Prostate gland (tissue), 2 donors: ENCODE results near the gene PEX16. TPM values are rescaled to one million over a fixed set of nuclear protein-coding genes. Genes with fewer than 3 reads are reported as not detected.

ENCODE experiments used
- DNase-seq: peaks from one replicate; pipeline ENCODE4 v3.0.0-alpha.2; 2019; ENCODE audit warnings: low spot score
- H3K27ac ChIP-seq, 2 donors: fragments of 200-600 bp; sonication (generic); 2 replicates each; pipeline ENCODE4 v1.5.1; 2017 to 2019
- H3K27me3 ChIP-seq: fragments of 200-600 bp; sonication (generic); replicated peaks from 2 replicates; pipeline ENCODE4 v1.5.1; 2019; ENCODE audit not compliant: insufficient read depth
- H3K36me3 ChIP-seq, 2 donors: fragments of 200-600 bp; sonication (generic); 1 replicate in 1 of 2; 2 replicates in 1 of 2; pipeline versions ENCODE4 v1.5.1 to v1.8.1; 2017 to 2019
- H3K4me1 ChIP-seq: fragments of 200-600 bp; sonication (generic); replicated peaks from 2 replicates; pipeline ENCODE4 v1.5.1; 2019
- H3K4me3 ChIP-seq, 2 donors: fragments of 200-600 bp; sonication (generic); 2 replicates each; pipeline ENCODE4 v1.5.1; 2017 to 2019
- H3K9me3 ChIP-seq: fragments of 200-600 bp; sonication (generic); 2 replicates; pipeline ENCODE4 v1.5.1; 2017
- CTCF ChIP-seq, 4 experiments: fragments of 200-600 bp in 2 of 4; fragments of 450-650 bp in 2 of 4; sonication (generic) in 2 of 4; IDR thresholded peaks; 1 replicate in 3 of 4; 2 replicates in 1 of 4; pipeline ENCODE4 v1.5.1; 2016 to 2019; ENCODE audit warnings: antibody characterized with exemption in 4 of 4, mild to moderate bottlenecking in 2 of 4, moderate library complexity in 2 of 4
- POLR2A ChIP-seq: fragments of 450-650 bp; IDR thresholded peaks from one replicate; pipeline ENCODE4 v1.6.1; 2016; ENCODE audit warnings: antibody characterized with exemption, mild to moderate bottlenecking
- POLR2AphosphoS5 ChIP-seq: sonication (generic); formaldehyde crosslinking; IDR thresholded peaks from one replicate; pipeline ENCODE4 v1.6.1; 2017; ENCODE audit warnings: antibody characterized with exemption
- WGBS: methylation state at CpG from one replicate; pipeline ENCODE4 v1.1.5; 2018; 5-methylcytosine and 5-hydroxymethylcytosine counted together
- intact Hi-C: fragments of 100-400 bp; cut with DNase I; formaldehyde crosslinking; loops from one replicate; pipeline ENCODE4 v1.14.2; 2022
- total RNA-seq, 2 donors: library from RNA; depleted of rRNA; stranded (reverse); fragments of >200 nt; gene quantifications; one replicate each; pipeline ENCODE4 v1.1.0, GENCODE V29; 2016

Gene PEX16
- total RNA-seq, 2 donors from 2014 or later: 31.8 to 35.4 TPM

DNA sequence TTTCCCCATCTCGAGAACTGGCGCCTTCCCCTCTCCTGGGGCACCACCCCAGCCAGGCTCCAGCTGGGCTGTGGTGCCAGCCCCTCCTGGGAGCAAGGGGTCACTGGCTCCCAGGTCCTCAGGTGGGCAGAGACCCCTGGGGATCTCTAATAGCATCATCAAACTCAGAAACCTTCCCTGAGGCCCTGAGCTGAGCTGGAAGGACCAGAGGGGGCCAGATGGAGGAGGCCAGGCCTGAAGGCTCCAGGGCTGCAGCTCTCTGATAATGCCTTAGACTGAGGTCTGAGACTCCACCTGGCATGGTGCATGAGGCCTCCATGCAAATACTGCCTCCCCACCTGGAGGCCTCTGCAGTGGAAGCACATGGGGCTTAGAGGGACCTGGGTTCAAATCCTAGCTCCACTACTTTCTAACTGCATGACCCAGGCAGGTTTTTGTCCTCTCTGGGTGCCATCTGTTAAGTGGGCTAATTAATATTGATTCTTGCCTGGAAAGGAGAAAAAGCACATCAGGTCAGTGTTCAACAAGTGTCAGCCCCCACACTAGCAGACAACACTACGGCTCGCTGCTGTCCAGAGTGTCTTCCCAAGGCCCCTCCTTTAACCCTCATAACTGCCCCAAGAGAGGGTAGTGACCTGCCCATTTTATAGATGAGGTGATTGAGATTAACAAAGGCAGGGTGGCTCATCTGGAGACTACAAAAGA lies 30.7 kb downstream of the PEX16 start:
- WGBS: 73% methylated on average over 4 of the region's 4 CpGs
- no peaks in the 10 kb centered on the region for H3K27me3 ChIP-seq
- no peak for TF ChIP-seq CTCF (IDR thresholded peaks at IDR 0.05)
- no peak for TF ChIP-seq POLR2AphosphoS5
- no peak for TF ChIP-seq POLR2A
- no peaks in the 10 kb centered on the region for H3K36me3 ChIP-seq
- intact Hi-C loops: no loop called here
- H3K4me3 ChIP-seq: no peak overlapping the region
- H3K27ac ChIP-seq: no peak overlapping the region
- no peak for DNase-seq
- H3K9me3 ChIP-seq: no peaks in the 10 kb centered on the region
- H3K4me1 ChIP-seq: no peaks in the 10 kb centered on the region

- H3K27me3 ChIP-seq: no peaks in the 10 kb centered on the region
- TF ChIP-seq CTCF (IDR thresholded peaks at IDR 0.05) (no peak), POLR2AphosphoS5 (no peak), POLR2A (no peak)
- H3K27ac ChIP-seq: no peak overlapping the region
Measured at GRCh38 chr11:45885921-45886721, 31.6 kb downstream of the PEX16 start.

GRCh38 chr11:45885274-45885920 lies 32.3 kb downstream of the PEX16 start, which contains the start of gene MAPK8IP1:
MAPK8IP1 (plus strand) TSS chr11:45885651; CDS start chr11:45885821, 170 bp downstream.
- Histone ChIP-seq H3K36me3 (no peaks in the 10 kb centered on the region), H3K4me3 (peak within 1 kb of the TSS; percentile 41 to 59), H3K27me3 (no peaks in the 10 kb centered on the region), H3K27ac (no peak within 1 kb of the TSS), H3K4me1 (no peaks in the 10 kb centered on the region), H3K9me3 (no peaks in the 10 kb centered on the region)
- 1% methylated on average over 46 of the region's 73 CpGs for WGBS
- intact Hi-C loops: no loop called here
- TF ChIP-seq POLR2AphosphoS5: no peak
- TF ChIP-seq POLR2A: no peak
- TF ChIP-seq CTCF (IDR thresholded peaks at IDR 0.05): no peak
- DNase-seq: peak; percentile 34

More at GRCh38 chr11:45885921-45886721, 31.6 kb downstream of the PEX16 start:
- WGBS: 13% methylated on average over 42 of the region's 43 CpGs
- H3K4me1 ChIP-seq: no peaks in the 10 kb centered on the region
- DNase-seq: no peak
- intact Hi-C loops: no loop called here
- peak overlapping the region; percentile 41 to 59 for H3K4me3 ChIP-seq
- no peaks in the 10 kb centered on the region for H3K36me3 ChIP-seq
- no peaks in the 10 kb centered on the region for H3K9me3 ChIP-seq

- H3K4me1 ChIP-seq: peaks cover 7% of the 10 kb centered on the region
- TF ChIP-seq POLR2AphosphoS5 (no peak), CTCF (IDR thresholded peaks at IDR 0.05) (no peak), POLR2A (no peak)
- no peaks in the 10 kb centered on the region for H3K36me3 ChIP-seq
- no peak for DNase-seq
- H3K4me3 ChIP-seq: no peak overlapping the region
- H3K9me3 ChIP-seq: no peaks in the 10 kb centered on the region
- H3K27ac ChIP-seq: no peak overlapping the region
- WGBS: 87% methylated on average over 10 of the region's 10 CpGs
- intact Hi-C loops: no loop called here
- no peaks in the 10 kb centered on the region for H3K27me3 ChIP-seq
Measured at GRCh38 chr11:45884596-45885185, 33.0 kb downstream of the PEX16 start.
